NB4 (cell line): ENCODE measurements around the gene PHKB.

Experiments used
- CTCF ChIP-seq: IDR thresholded peaks from one replicate; pipeline ENCODE4 v1.5.1; 2012; ENCODE audit warnings: low read depth, low read length
- MAX ChIP-seq: IDR thresholded peaks from 2 replicates; pipeline ENCODE4 v1.6.1; 2011; ENCODE audit warnings: low read depth, low read length
- MYC ChIP-seq: IDR thresholded peaks from 2 replicates; pipeline ENCODE4 v1.6.1; 2011; ENCODE audit warnings: low read depth, low read length
- POLR2A ChIP-seq: IDR thresholded peaks from 2 replicates; pipeline ENCODE4 v1.6.1; 2011; ENCODE audit warnings: mild to moderate bottlenecking; ENCODE audit not compliant: insufficient read length; ENCODE audit errors: extremely low read depth

DNA sequence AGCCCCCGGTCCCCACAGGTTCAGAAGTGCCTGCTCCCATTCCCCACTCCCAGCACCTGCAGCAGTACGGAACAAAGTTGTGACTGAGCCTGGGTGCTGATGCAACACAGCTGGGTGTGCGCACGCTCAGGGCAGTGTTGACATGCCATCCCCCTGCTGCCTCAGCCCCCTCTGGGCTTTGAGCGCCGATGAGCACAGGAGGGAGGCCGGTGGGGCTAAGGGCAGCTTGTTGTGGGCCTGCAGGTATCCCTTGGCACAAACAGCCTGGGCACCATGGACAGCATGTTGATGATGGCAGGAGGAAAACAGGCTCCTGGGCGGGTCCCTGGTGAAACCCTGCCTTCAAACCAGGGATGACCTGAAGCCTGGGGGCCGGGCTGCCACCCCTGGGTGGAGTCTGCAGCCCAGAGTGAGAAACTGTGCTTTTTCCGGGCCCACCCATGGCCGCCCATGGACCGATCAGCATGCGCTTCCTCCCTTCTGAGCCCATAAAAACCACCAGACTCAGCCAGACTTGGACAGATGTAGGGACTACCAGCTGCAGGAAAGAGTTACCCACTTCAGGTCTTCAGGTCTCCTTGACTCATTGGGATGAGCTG lies 175.5 kb downstream of the PHKB start:
- no peak for TF ChIP-seq POLR2A
- no peak for TF ChIP-seq MAX
- no peak for TF ChIP-seq CTCF
- no peak for TF ChIP-seq MYC
